ENCODE data around the gene ADAMTS2.

Gene ADAMTS2

DNA sequence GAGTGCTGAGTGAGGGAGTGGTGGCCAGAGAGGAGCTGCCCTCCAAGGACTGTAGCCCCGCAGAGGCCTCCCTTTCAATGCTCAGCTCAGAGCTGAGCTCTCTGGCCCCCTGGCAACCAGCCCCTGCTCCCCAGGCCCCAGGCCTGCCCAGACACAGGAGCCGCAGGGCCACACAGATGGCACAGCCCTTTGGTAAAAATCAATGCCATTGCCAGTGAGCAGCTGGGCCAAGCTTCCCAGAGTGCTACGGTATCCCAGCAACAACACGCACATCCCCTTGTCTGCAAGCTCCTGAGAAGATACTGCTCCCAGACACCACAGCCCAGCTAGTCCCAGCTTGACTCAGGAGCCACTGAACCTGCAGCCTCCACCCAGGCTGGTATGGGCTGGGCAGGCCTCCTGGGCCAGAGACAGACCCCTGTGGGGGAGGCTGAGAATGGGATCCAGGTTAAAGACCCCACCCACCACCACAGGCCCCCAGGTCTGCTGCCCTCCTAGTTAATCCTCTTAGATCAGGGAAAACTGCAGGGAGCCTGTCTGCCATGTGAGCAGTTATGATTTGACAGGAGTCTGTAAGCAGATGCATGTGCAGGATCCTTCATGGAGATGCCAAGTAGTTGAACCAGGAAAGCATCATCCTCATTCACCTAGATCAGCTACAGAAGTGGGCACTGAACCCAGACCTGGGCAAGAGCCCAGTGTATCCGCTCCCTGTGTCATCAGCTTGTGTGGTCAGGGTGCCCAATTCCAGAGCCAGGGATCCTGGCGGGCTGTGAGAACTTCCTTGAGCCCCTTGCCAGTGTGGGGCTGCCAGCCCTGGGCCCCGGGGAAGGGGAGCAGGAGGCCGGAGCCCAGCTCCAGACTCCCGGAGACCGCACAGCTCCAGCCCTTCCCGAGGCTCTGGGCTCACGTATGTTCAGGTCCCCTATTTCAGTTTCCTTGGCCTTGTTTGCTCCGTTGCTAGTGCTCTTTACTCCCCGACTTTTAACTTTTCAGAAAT, 26.7 kb upstream of the ADAMTS2 start:
- no peak for DNase-seq (ENCODE audit: low read depth in 2 of 2)

DNA sequence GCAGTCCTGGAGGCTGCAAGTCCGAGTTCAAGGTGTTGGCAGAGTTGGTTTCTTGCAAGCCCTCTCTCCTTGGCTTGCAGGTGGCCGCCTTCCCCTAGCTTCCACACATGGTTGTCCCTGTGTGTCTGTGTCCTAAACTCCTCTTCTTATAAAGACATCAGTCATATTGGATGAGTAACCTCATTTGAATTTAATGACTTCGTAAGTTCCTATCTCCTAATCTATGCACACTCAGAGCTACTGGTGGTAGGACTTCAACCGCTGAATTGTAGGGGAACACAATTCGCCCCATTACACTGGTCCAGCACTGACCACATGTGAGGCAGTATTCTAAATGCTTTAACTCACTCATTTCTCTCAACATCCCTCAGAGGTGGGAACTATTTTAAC, 25.9 kb upstream of the ADAMTS2 start:
- DNase-seq (ENCODE audit: low read depth in 2 of 2) = no peak

DNA sequence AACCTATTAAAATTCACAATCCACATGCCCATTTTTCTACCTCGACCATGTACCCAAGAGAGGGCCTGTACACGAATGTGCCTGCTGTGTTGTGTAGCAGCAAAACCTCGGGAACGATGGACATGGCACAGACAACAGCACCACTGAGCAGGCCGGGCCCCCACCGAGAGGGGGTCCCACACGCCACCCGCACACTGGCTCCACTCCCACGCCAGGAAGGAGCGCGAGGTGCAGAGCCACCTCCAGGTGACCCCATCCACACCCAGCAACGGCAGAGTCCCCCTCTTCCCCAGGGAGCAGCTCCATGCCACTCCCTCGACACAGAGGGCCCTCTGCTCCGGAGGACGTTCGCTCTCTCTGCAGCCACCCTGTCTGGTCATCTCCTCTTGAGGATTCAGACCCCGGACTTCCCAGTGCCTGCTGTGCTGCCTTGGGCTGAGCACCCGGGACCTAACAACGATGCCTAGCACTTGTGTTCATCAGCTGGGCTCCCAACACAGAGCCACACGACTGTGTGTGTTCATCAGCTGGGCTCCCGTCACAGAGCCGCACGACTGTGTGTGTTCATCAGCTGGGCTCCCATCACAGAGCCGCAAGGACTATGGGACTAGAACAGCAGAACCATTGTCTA, 25.3 kb upstream of the ADAMTS2 start:
- no peak for DNase-seq (ENCODE audit: low read depth in 2 of 2)

DNA sequence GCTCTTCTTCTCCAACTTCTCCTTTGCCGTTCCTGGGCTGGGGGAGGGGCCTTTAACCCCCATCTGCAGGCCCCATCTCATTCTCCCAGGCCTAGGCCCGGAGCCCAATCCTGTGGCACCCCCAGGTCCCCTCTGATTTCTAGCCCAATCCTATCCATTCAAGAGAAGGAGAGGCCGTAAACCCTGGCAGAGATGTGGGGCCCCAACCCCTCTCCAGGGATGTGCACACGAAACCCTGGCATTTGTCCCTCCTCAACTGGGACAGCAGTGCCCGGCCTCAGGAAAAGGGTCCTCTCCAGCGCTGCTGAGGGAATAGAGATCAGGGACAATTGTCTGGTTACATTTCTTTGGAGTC, 24.2 kb upstream of the ADAMTS2 start:
- DNase-seq (ENCODE audit: low read depth in 2 of 2) = no peak

DNA sequence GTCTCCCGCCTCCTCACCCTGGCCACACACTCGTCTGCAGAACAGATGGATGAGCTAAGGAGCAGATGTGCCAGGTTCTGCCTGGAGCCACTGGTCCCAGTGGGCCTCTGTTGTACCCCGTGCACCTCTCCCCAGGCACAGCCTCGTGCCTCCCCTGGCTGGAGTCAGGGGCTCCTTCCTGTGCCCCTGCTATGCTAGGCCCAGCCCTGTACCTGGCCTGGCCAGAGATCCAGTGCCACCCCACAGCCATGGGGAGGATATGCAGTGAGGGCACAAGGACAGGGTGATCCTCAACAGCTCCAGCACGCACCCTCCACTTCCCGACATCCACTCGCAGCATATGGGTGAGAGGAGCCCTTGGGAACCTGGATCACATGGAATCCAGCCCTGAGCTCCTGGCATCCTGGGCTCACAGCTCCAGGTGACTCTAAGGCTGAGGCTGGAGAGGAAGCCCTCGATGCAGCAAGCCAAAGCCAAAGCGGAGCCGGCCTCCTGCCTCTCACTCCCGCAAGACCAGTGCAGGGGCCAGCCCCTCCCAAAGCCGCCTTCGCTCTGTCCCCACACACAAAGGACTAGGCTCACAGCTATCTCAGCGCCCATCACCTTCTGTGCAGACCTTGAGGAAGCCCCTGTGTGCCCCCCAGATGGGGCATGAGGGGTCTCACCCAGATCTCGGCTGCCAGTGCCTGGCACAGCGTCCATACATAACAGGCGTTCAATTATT, 23.7 kb upstream of the ADAMTS2 start:
- DNase-seq (ENCODE audit: low read depth in 2 of 2) = no peak

DNA sequence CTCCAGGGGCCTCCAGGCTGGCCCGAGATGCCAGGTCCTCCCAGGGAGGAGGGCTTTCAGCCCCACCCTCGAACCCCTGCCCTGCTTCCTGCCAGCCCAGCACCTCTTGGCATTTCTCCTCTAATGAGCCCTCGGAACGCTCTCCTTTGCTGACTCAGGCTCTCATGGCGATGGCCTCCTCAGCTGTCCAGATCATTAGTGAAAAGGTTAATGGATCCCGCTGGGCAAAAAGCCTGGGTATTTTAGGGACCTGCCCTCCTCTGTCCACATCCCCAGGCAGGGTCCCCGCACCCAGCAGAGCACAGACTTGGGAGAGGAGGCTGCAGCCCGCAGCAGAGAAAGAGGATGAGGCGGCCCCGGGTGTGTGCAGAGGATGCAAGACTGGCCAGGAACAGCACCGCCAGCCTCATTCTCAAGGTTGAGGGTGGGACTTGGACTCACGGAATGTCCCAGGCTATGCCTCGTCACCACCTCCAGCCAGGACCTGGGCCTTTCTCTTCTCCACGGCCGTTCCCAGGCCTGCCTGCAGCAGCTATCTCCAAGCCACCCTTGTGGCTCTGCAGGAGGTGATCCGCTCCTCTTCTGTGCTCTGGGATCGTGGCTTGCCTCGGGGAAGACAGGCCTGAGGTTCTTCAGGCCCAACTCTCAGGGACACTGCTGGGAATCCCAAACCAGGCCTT, 23.0 kb upstream of the ADAMTS2 start:
- no peak for DNase-seq (ENCODE audit: low read depth in 2 of 2)

DNA sequence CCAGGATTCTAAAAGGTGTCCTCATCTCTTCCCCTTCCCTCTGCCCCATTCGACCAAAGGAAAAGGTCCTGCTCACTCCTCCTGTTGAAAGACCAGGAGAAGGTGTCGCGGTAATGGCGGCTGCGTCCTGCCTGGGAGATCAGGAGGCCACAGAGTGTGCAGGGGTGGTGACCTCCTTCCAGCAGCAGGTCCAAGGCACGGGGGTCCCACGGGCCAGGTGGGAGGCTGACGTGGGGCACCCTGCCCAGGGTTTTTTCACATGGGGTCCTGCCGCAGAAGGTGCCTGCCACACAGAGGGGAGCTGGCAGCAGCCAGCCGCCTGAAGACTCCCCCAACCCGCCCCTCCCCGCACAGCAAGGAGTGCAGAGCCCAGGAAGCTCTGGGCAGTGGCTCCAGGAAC, 22.2 kb upstream of the ADAMTS2 start:
- no peak for DNase-seq (ENCODE audit: low read depth in 2 of 2)

DNA sequence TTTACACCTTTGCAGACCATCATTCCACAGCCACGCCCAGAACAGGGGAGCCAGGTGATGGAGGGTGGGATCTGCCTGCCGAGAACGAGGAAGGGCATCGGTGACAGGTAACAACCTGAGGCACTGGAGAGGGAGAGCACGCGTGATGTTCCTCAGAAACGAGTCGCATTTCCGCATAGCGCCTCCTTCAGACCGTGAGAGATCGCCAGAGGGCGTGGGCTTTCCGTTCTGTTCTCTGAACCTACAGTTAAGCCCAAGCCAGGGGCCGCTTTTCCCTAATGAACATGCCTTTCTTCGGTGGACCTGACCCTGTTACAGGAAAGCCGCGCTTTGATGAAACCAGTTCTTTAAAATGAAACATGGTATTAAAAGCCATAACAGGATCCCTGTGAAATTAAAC, 17.1 kb upstream of the ADAMTS2 start:
- no peak for DNase-seq (ENCODE audit: low read depth in 2 of 2)

DNA sequence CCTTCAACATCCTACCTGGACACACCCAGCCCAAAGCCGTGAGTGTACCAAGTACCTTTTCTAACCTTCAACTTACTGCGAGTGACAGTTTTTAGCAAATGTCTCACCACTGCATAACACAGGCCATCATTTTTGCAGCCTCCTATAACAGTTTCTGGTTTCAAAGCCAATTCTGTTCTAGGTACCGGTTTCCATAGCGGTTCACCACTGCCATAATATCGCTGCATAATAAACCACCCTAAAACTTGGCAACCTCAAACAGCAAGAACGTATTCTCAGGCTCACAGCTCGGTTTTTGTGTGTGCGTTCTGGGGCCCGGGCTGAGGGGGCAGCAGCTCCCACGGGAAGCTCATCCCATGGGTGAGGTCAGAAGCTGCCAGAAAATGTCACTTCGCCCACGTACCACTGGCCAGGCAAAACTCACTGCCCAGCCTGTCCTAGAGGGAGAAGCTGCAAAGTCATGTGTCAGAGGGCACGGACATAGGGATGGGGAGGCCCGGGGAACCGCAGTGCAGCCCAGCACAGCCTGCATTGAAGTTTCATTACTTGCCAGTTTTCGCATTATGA, 15.9 kb upstream of the ADAMTS2 start:
- no peak for DNase-seq (ENCODE audit: low read depth in 2 of 2)

DNA sequence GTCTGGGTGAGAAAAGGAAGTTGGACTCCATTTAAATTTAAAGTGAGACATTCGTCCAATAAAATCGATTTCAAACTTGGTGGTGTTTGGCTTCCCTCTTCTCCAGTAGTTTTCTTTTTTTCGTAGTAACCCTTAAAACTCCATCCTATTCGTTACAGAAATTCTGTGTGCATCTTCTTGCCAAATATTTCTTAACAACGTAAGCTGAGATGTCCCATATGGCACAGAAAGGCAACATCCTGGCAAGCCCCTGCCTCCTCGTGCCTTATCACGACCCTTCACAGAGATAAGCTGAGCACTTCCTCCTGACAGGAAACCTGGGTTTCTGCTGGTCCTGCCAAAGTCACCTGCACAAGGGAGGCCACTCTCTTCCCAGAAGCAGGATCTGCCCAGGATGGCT, 11.8 kb upstream of the ADAMTS2 start:
- no peak for DNase-seq (ENCODE audit: low read depth in 2 of 2)

DNA sequence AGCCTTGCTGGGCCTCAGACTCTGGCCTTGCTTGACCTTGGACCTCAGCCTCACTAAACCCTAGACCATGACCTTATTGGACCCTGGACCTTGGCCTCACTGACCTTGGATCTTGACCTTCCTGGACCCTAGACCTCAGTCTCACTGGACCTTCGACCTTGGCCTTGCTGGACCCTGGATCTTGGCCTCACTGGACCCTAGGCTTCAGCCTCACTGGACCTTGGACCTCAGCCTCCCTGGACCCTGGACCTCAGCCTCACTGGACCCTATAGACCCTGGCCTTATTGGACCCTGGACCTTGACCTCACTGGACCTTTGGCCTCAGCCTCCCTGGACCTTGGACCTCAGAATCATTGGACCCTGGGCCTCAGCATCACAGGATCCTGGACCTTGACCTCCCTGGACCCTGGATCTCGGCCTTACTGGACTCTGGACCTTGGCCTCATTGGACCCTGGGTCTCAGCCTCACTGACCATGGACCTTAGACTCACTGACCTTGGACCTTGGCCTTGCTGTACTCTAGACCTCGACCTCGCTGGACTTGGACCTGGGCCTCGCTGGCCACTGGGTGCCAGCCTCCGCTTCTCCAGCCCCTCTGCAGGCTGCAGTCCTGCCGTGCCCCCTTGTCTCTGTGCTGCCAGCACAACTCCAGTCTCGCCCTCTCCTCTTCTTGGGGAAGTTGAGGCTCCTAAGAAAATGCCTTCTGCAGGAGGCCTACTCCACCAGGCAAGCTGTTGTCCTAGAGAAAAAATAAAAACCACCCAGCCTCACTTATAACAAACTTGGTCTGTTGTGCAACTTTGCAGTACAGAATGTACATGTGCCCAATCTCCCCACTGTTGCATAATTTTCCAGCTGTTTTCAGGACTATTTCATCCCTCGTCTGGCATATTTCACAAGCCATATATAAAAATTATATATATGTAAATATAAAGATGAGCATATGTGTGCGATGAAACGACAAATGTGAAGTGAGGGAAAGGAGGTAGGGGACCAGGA, 11.0 kb upstream of the ADAMTS2 start:
- DNase-seq (ENCODE audit: low read depth in 2 of 2) = no peak

DNA sequence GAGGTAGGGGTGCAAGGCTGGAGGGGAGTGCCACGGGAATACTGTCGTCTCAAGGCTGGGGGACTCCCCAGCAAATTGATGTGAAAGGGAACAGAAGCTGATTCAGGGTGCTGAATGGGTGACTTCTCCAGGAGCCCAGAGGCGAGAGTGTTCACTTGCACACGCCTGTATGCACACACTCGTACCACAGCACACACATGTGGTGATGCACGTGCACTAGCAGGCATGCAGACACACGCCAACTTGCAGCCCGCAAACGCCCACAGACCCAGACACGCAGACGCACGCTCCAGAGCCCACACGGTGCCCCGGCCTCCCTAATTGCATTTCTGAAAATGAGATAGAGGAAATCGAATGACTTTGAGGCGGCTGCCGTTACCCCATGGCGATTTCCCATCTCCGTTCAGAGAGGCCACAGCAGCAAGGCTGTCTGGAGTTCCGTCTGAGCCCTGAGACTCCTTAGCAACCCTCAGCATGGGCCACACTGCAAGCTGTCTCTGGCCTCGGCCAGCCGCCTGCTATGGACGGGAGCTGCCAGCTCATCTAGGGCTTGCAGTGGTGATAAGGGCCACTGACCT, 9.1 kb upstream of the ADAMTS2 start:
- DNase-seq (ENCODE audit: low read depth in 2 of 2) = no peak

DNA sequence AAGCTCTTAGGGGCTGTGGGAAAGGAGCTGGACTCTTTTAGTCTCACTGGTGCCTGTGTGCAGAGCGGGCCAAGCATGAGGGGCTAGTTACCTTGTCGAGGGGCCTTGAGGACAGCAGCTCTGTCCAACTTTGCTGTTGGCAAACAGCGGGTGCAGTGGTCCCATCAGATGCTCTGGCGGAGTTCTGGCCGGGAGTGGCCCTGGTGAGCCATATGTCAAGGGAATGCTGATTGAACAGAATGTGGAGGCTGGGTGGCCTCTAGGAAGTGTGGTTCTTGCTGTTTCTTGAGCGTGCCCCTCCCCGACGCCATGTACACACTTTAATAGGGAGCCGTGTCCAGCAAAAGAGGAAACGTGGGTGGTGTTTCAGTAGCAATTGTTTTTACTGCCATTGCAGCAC, 3.6 kb upstream of the ADAMTS2 start:
- no peak for DNase-seq (ENCODE audit: low read depth in 2 of 2)

DNA sequence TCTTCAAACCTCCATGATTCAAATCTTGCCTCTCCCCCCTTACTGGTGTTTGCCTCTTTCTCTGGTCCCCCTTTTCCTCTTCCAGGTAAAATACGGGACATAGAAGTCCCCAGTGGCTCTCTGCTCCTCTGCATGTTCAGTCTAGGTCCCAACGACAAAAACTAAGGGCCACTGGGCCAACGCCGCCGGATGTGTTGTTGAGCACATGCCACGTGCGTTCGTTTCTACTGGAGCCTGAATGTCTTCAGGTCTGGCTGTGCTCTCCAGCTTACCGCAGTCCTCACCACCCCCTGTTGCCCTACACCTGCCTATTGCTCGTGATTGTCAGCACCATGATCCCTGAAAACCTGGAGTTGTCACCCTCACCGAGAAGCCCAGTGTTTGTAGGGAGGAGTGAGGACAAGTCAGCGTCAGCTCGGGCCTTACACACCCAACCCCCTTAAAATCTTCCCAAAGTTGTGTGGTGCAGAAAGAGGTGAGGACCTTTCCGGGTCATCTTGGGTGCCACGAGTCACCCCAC, 2.8 kb upstream of the ADAMTS2 start:
- no peak for DNase-seq (ENCODE audit: low read depth in 2 of 2)

DNA sequence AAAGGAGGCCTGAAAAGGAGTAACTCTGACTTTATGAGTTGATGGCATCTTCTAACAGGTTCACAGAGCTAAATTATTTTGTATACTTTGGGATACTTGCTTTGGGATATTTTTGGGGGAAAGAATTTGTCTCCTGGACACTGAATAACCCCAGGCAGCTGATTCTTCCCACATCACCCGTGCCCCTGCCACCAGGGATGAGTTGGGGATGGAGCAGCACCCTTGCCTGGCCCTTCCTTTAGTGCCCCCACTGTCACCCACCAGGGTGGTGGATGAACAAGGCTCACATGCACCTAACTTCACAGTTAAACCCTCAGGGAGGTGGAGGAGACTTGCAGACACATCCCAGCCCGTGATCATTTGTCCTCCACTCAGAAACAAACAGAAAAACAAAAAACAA, 2.3 kb upstream of the ADAMTS2 start:
- no peak for DNase-seq (ENCODE audit: low read depth in 2 of 2)

DNA sequence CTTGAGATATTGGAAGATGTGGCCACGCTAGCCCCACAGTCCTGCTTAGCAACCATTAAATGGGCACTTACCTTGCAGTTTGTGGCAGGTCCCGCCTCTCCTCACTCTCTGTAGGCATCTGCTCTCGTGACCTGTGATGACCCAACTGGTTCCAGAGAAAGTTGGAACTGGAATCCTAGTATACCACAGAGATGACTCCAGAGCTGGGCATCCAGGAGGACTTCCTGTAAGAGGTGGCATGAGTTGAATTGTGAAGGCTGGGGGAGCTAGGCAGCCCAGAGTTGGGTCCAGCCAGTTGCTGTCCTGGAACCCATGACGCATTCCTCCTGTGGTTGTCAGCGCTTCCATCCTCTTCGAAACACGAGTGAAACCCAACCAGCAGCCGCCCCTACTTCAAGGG, 1.6 kb upstream of the ADAMTS2 start:
- DNase-seq (ENCODE audit: low read depth in 2 of 2) = no peak

DNA sequence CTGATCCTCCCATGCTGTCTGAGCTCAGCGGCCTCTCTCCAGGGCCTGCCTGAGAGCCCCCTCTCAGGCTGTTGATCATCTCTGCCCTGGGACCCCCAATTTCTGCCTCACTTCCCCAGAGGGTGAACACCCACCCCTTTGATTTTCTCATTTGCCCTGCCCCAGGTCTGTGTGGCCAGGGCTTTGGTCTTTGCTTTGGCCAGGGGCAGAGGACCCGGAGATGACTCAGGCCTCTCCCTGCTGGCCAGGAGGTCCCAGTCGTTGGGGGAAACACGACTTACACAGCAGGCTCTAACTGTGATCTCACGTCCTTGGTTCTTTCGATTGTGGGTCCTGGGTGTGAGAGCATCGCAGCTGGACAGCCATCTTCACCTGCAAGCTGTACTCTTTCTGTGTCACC, 1.1 kb upstream of the ADAMTS2 start:
- DNase-seq (ENCODE audit: low read depth in 2 of 2) = no peak

DNA sequence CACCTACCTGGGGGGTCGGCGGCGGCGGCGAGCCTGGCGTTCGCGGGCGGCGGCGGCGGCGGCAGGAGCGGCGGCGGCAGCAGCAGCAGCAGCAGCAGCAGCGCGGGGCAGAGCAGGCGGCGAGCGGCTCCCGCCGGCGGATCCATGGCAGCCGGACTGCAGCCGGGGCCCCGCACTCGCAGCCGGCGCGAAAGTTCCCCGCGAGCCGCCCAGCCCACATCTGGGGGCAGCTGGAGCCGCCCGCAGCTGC, 153 bp downstream of the ADAMTS2 start:
- no peak for DNase-seq (ENCODE audit: low read depth in 2 of 2)

DNA sequence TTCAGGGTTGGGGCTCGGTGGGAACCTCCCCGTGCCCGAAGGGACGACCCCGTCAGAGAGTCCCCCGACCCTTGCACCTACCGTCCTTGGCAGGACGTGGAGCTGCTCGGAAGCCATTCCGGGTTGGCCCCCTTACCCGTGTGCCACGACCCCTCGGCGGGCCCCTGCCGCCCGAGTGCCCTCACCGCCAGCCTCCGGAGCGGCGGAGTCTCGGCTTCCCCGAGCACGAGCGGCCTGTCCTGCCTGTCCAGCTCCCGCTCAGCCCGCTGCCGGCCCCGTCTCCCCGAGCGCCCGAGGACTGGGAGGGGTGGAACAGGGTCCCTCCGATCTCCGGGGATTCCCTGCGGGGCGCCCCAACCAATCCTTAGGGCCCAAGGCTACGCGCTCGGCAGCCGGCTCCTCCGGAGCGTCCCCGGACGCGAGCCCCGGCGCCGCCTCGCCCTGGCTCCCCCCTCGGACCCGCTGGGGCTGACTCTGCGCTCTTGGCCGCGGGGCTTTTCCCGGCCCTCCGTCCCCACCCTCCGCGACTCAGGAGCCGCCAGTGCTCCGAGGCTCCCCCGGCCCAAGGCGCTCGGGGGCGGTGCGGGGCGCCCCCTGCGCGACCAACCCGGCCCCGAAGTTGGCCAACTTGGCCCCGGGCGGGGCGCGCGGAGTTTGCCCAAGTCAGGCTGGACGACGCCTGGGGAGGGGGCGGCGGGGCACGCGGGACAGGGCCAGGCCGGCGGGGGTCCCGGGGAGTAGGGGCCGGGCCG, 654 bp downstream of the ADAMTS2 start:
- no peak for DNase-seq (ENCODE audit: low read depth in 2 of 2)
